CD14-positive monocyte (primary cell): ENCODE measurements around the gene CCDC110. TPM values are rescaled to one million over a fixed set of nuclear protein-coding genes. Genes with fewer than 3 reads are reported as not detected.

Experiments used
- DNase-seq, 3 donors: peaks; one replicate each; pipeline ENCODE4 v3.0.0-alpha.2; 2011 to 2022
- H2AFZ ChIP-seq: 2 replicates; pipeline ENCODE4 v1.6.0; 2012; ENCODE audit warnings: mild to moderate bottlenecking, low read depth, low read length, inconsistent platforms; ENCODE audit not compliant: insufficient read depth, poor library complexity, severe bottlenecking
- H3K27ac ChIP-seq, 2 donors: 1 replicate in 1 of 2; 2 replicates in 1 of 2; pipeline ENCODE4 v1.5.1; 2012 to 2013; ENCODE audit warnings: low read length in 2 of 2, control low read depth in 1 of 2, inconsistent platforms in 1 of 2, low read depth in 1 of 2, mild to moderate bottlenecking in 1 of 2
- H3K27me3 ChIP-seq, 2 donors: one replicate each; pipeline versions ENCODE4 v1.6.0 to v1.6.1; 2011 to 2013; ENCODE audit warnings: low read length in 2 of 2; ENCODE audit not compliant: control insufficient read depth in 2 of 2, insufficient read depth in 2 of 2
- H3K36me3 ChIP-seq, 2 donors: replicated peaks in 1 of 2; 1 replicate in 1 of 2; 2 replicates in 1 of 2; pipeline versions ENCODE4 v1.5.1 to v1.6.1; 2012 to 2013; ENCODE audit warnings: low read length in 2 of 2, control low read depth in 1 of 2, inconsistent platforms in 1 of 2, mild to moderate bottlenecking in 1 of 2; ENCODE audit not compliant: insufficient read depth in 2 of 2, control insufficient read depth in 1 of 2
- H3K4me1 ChIP-seq, 2 donors: 1 replicate in 1 of 2; 2 replicates in 1 of 2; pipeline versions ENCODE4 v1.5.1 to v1.6.1; 2012 to 2013; ENCODE audit warnings: low read length in 2 of 2, control low read depth in 1 of 2, inconsistent platforms in 1 of 2, mild to moderate bottlenecking in 1 of 2, moderate library complexity in 1 of 2; ENCODE audit not compliant: insufficient read depth in 2 of 2, control insufficient read depth in 1 of 2
- H3K4me2 ChIP-seq: replicated peaks from 2 replicates; pipeline ENCODE3; 2012; ENCODE audit warnings: low read length, moderate library complexity, mild to moderate bottlenecking; ENCODE audit not compliant: poor library complexity, severe bottlenecking; ENCODE audit errors: extremely low read depth
- H3K4me3 ChIP-seq, 3 experiments: fragments of 200-600 bp in 1 of 3; sonication (generic) in 1 of 3; replicated peaks in 1 of 3; 1 replicate in 2 of 3; 2 replicates in 1 of 3; pipeline ENCODE4 v1.5.1; 2011 to 2013; ENCODE audit warnings: low read length in 3 of 3, mild to moderate bottlenecking in 3 of 3, control low read depth in 2 of 3, low read depth in 2 of 3, inconsistent platforms in 1 of 3, moderate library complexity in 1 of 3
- H3K79me2 ChIP-seq: 2 replicates; pipeline ENCODE4 v1.6.0; 2012; ENCODE audit warnings: mild to moderate bottlenecking, control low read depth, inconsistent platforms, low read length, moderate library complexity; ENCODE audit not compliant: insufficient read depth
- H3K9ac ChIP-seq: 2 replicates; pipeline ENCODE4 v1.6.0; 2017; ENCODE audit warnings: low read length, mild to moderate bottlenecking; ENCODE audit not compliant: insufficient read depth, poor library complexity, severe bottlenecking
- H3K9me3 ChIP-seq, 2 donors: replicated peaks in 1 of 2; 1 replicate in 1 of 2; 2 replicates in 1 of 2; pipeline versions ENCODE4 v1.5.1 to v1.6.1; 2012 to 2013; ENCODE audit warnings: low read length in 2 of 2, control low read depth in 1 of 2; ENCODE audit not compliant: control insufficient read depth in 1 of 2, insufficient read depth in 1 of 2
- H4K20me1 ChIP-seq: 2 replicates; pipeline ENCODE4 v1.6.0; 2012; ENCODE audit warnings: mild to moderate bottlenecking, low read length, control low read depth, moderate library complexity; ENCODE audit not compliant: insufficient read depth
- H3K27ac Mint-ChIP-seq, 7 donors: one replicate each; pipeline ENCODE4 v1.8.0; 2020; ENCODE audit warnings: mild to moderate bottlenecking in 7 of 7, mixed read lengths in 7 of 7, moderate library complexity in 6 of 7, inconsistent platforms in 2 of 7
- H3K27me3 Mint-ChIP-seq, 3 donors: one replicate each; pipeline ENCODE4 v1.8.0; 2021 to 2022; ENCODE audit warnings: low read depth in 3 of 3, mild to moderate bottlenecking in 3 of 3, mixed read lengths in 3 of 3, moderate library complexity in 3 of 3, inconsistent platforms in 1 of 3
- H3K36me3 Mint-ChIP-seq, 2 donors: one replicate each; pipeline ENCODE4 v1.8.0; 2020; ENCODE audit warnings: mixed read lengths in 2 of 2, inconsistent platforms in 1 of 2, mild to moderate bottlenecking in 1 of 2
- H3K4me1 Mint-ChIP-seq: one replicate; pipeline ENCODE4 v1.8.0; 2020; ENCODE audit warnings: mild to moderate bottlenecking, mixed read lengths
- H3K4me3 Mint-ChIP-seq, 2 donors: one replicate each; pipeline ENCODE4 v1.8.0; 2020; ENCODE audit warnings: mild to moderate bottlenecking in 2 of 2, mixed read lengths in 2 of 2, moderate library complexity in 1 of 2
- H3K9me3 Mint-ChIP-seq, 7 donors: one replicate each; pipeline ENCODE4 v1.8.0; 2020 to 2022; ENCODE audit warnings: mixed read lengths in 7 of 7, mild to moderate bottlenecking in 6 of 7, moderate library complexity in 6 of 7, inconsistent platforms in 2 of 7
- WGBS: methylation state at CpG from one replicate; pipeline ENCODE4 v1.1.5; 2013; ENCODE audit warnings: missing lambda C conversion rate; ENCODE audit not compliant: insufficient coverage; 5-methylcytosine and 5-hydroxymethylcytosine counted together
- intact Hi-C, 2 donors: fragments of 100-400 bp; cut with micrococcal nuclease; formaldehyde crosslinking; loops; one replicate each; pipeline versions ENCODE4 v1.15.0 to v1.15.1; 2023
- polyA plus RNA-seq, 3 donors: library from polyadenylated mRNA; depleted of rRNA in 1 of 3; unstranded in 2 of 3; stranded (reverse) in 1 of 3; fragments of 300-500 nt in 2 of 3; fragments of >200 nt in 1 of 3; fragmentation: Illumina TruSeq in 2 of 3; gene quantifications; 1 replicate in 2 of 3; 2 replicates in 1 of 3; pipeline ENCODE4 v1.2.3, GENCODE V29; 2012 to 2021
- TF ChIP-seq, protein P1 (sequence below): fragments of 200-600 bp; IDR thresholded peaks from one replicate; pipeline ENCODE4 v1.8.0; 2022; ENCODE audit warnings: antibody characterized with exemption, mild to moderate bottlenecking

Gene CCDC110
- polyA plus RNA-seq, 3 donors, result not detected

DNA sequence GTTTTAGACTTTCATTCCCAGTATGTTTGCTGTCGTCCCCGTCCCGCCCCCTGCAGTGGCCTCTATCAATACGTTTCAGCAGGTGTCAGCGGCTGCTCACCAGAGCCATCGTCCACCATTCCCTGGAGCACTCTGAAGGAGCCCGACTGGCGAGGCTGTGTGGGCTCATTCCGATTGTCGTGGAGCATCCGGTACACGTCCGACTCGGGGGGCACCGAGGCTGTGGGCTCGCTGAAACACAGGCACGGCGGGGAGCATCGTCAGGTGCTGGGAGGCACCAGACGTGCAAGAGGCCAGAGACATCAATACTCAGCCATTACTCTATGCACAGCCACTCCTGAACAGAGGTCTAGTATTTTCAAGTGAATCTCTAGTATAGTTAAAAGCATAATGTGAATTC lies 34.9 kb upstream of the CCDC110 start:
- DNase-seq, result no peak
- no peak overlapping the region for H3K9ac ChIP-seq
- H3K9me3 Mint-ChIP-seq, result peaks cover 2 to 16% (median 11%) of the 10 kb centered on the region in 7 donors
- H2AFZ ChIP-seq, result no peak overlapping the region
- H3K27me3 Mint-ChIP-seq, result peaks cover 54 to 79% (median 63%) of the 10 kb centered on the region in 3 donors
- no peaks in the 10 kb centered on the region for H3K36me3 Mint-ChIP-seq
- H3K4me1 ChIP-seq, result no peaks in the 10 kb centered on the region
- H3K4me3 Mint-ChIP-seq, result peak overlapping the region in 1 of 2 donors; percentile 27
- H3K4me1 Mint-ChIP-seq, result no peaks in the 10 kb centered on the region
- H3K4me2 ChIP-seq, result no peak overlapping the region
- intact Hi-C loops, result no loop called here
- peaks cover 6 to 7% of the 10 kb centered on the region in 2 donors for H3K9me3 ChIP-seq
- peaks cover 44 to 73% of the 10 kb centered on the region in 2 donors for H3K27me3 ChIP-seq
- no peaks in the 10 kb centered on the region for H4K20me1 ChIP-seq
- H3K79me2 ChIP-seq, result no peaks in the 10 kb centered on the region
- H3K27ac Mint-ChIP-seq, result no peak overlapping the region
- H3K4me3 ChIP-seq, result no peak overlapping the region
- H3K36me3 ChIP-seq, result no peaks in the 10 kb centered on the region
- TF ChIP-seq, protein P1, sequence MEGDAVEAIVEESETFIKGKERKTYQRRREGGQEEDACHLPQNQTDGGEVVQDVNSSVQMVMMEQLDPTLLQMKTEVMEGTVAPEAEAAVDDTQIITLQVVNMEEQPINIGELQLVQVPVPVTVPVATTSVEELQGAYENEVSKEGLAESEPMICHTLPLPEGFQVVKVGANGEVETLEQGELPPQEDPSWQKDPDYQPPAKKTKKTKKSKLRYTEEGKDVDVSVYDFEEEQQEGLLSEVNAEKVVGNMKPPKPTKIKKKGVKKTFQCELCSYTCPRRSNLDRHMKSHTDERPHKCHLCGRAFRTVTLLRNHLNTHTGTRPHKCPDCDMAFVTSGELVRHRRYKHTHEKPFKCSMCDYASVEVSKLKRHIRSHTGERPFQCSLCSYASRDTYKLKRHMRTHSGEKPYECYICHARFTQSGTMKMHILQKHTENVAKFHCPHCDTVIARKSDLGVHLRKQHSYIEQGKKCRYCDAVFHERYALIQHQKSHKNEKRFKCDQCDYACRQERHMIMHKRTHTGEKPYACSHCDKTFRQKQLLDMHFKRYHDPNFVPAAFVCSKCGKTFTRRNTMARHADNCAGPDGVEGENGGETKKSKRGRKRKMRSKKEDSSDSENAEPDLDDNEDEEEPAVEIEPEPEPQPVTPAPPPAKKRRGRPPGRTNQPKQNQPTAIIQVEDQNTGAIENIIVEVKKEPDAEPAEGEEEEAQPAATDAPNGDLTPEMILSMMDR, result no peak
- 89% methylated on average over 10 of the region's 20 CpGs for whole genome bisulfite sequencing
- no peak overlapping the region for H3K27ac ChIP-seq

DNA sequence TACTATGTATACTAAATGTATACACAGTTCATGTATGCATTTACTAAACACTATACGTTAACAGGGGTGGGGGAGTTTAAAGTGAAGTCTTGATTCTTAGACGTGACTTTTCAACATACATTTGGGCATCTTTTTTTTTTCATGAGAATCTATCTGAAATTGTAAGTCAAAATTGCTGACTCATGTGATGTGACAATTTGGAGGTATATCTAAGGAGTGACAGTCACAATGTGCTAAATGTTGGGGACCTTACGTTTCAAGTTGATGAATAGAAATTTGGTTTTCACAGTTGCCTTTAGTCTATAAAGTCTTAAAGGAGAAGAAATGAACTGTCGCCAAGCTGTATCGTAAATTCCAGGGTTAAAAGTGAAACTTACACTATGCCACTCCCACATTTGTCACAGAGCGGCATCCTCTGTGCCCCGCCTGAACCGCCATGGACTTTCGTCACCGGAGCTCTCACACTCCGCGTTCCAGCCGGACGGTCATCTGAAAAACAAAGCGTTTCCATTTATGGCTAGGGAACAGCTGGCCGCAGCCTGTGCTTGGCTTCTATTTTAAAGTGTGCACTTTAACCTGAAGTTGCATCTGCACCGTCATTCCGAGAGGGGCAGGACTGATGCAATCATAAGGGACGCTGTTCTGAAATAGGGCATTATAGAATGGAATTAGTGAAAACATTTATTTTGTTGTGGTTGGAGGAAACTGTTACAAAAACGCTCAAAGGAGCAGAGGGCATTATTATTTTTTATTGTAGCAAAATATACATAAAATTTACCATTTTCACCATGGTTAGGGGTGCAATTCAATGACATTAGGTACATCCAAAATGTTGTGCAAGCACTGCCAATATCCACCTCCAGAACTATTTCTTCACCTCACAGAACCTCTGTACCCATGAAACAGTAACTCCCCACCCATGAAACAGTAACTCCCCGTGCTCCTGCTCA lies 32.8 kb upstream of the CCDC110 start:
- H3K9ac ChIP-seq, result no peak overlapping the region
- no peak overlapping the region for H2AFZ ChIP-seq
- 90% methylated on average over 11 of the region's 21 CpGs for WGBS
- H3K4me3 ChIP-seq, result no peak overlapping the region
- no peak overlapping the region for H3K4me2 ChIP-seq
- H4K20me1 ChIP-seq, result no peaks in the 10 kb centered on the region
- no peaks in the 10 kb centered on the region for H3K4me1 ChIP-seq
- no peak overlapping the region for H3K27ac Mint-ChIP-seq
- H3K36me3 ChIP-seq, result no peaks in the 10 kb centered on the region
- H3K27ac ChIP-seq, result no peak overlapping the region
- H3K4me3 Mint-ChIP-seq, result peak overlapping the region in 1 of 2 donors; percentile 62
- H3K27me3 ChIP-seq, result peaks cover 24 to 70% of the 10 kb centered on the region in 2 donors
- peaks cover 54 to 73% (median 61%) of the 10 kb centered on the region in 3 donors for H3K27me3 Mint-ChIP-seq
- H3K9me3 ChIP-seq, result peaks cover 16 to 17% of the 10 kb centered on the region in 2 donors
- TF ChIP-seq, protein P1, result no peak
- DNase-seq, result no peak
- no peaks in the 10 kb centered on the region for H3K79me2 ChIP-seq
- no peaks in the 10 kb centered on the region for H3K36me3 Mint-ChIP-seq
- H3K9me3 Mint-ChIP-seq, result peaks cover 8 to 25% (median 22%) of the 10 kb centered on the region in 7 donors
- intact Hi-C loops, result no loop called here
- no peaks in the 10 kb centered on the region for H3K4me1 Mint-ChIP-seq
